Adrenal gland (tissue), 12 donors: Measurements from ENCODE around the gene NHEJ1. TPM values are rescaled to one million over a fixed set of nuclear protein-coding genes. Genes with fewer than 3 reads are reported as not detected.

Experiments used
- DNase-seq, 7 donors: peaks; one replicate each; pipeline ENCODE4 v3.0.0-alpha.2; 2019 to 2020
- H3K27ac ChIP-seq, 5 donors: fragments of 200-600 bp; sonication (generic) in 4 of 5; 1 replicate in 3 of 5; 2 replicates in 2 of 5; pipeline versions ENCODE4 v1.5.1 to v1.8.0; 2016 to 2020; ENCODE audit warnings: mild to moderate bottlenecking in 1 of 5
- H3K27me3 ChIP-seq: fragments of 200-600 bp; 2 replicates; pipeline ENCODE4 v1.8.0; 2021
- H3K36me3 ChIP-seq, 2 donors: fragments of 200-600 bp; replicated peaks in 1 of 2; 1 replicate in 1 of 2; 2 replicates in 1 of 2; pipeline versions ENCODE4 v1.5.1 to v1.8.0; 2018 to 2022
- H3K4me1 ChIP-seq, 2 donors: fragments of 200-600 bp; replicated peaks in 1 of 2; 1 replicate in 1 of 2; 2 replicates in 1 of 2; pipeline versions ENCODE4 v1.5.1 to v1.8.0; 2018 to 2021
- H3K4me3 ChIP-seq, 4 donors: fragments of 200-600 bp; sonication (generic) in 3 of 4; one replicate each; pipeline ENCODE4 v1.5.1; 2016 to 2018
- H3K9me3 ChIP-seq, 3 donors: fragments of 200-600 bp; sonication (generic) in 1 of 3; replicated peaks in 1 of 3; 1 replicate in 2 of 3; 2 replicates in 1 of 3; pipeline versions ENCODE4 v1.5.1 to v1.8.0; 2016 to 2021
- CTCF ChIP-seq, 6 experiments: fragments of 450-650 bp in 4 of 6; fragments of 200-600 bp in 2 of 6; sonication (generic) in 1 of 6; IDR thresholded peaks; 1 replicate in 5 of 6; 2 replicates in 1 of 6; pipeline versions ENCODE4 v1.5.1 to v1.8.0; 2016 to 2021; ENCODE audit warnings: antibody characterized with exemption in 6 of 6, mild to moderate bottlenecking in 2 of 6, moderate library complexity in 1 of 6
- POLR2A ChIP-seq, 2 donors: fragments of 450-650 bp; IDR thresholded peaks; one replicate each; pipeline ENCODE4 v1.6.1; 2017; ENCODE audit warnings: antibody characterized with exemption in 2 of 2, mild to moderate bottlenecking in 2 of 2, moderate library complexity in 1 of 2
- WGBS, 4 donors: extraction: QIAGEN DNeasy Blood & Tissue Kit in 2 of 4; methylation state at CpG; one replicate each; pipeline versions ENCODE4 v1.1.5 to v1.1.7; 2013 to 2017; 5-methylcytosine and 5-hydroxymethylcytosine counted together
- intact Hi-C, 2 donors: fragments of 100-400 bp; cut with DNase I; formaldehyde crosslinking; loops; one replicate each; pipeline versions ENCODE4 v1.14.1 to v1.15.0; 2022 to 2023
- polyA plus RNA-seq, 3 donors: library from polyadenylated mRNA; stranded (reverse); fragments of 200-250 nt in 2 of 3; fragments of 350-450 nt in 1 of 3; fragmentation: Illumina TruSeq in 1 of 3; extraction: RNeasy Lipid Tissue Mini Kit (QIAGEN cat#74804) in 1 of 3; gene quantifications; one replicate each; pipeline ENCODE4 v1.2.3, GENCODE V29; 2013 to 2014
- total RNA-seq, 9 donors: library from RNA; depleted of rRNA in 4 of 9; stranded (reverse); fragments of >200 nt in 4 of 9; fragments of 120-200 nt in 1 of 9; fragmentation: NEBNext Ultra II Directional in 1 of 9; extraction: Animal tissue kit (Norgen Biotek cat#: 25700) in 1 of 9; gene quantifications; one replicate each; pipeline versions ENCODE4 v1.1.0 to v1.2.4, GENCODE V29; 2013 to 2023
- donor health status: healthy with polysubstance abuse.
- donor health status: Bipolar disorder and iron deficiency.
- donor health status: DM: yes; HTN: yes; CAD: no.
- donor health status: DM: no; HTN: no; CAD: no.
- donor health status: DM: no; HTN: no; CAD: no.
- donor health status: DM: yes; HTN: yes; CAD: no.

The NHEJ1 gene
- total and polyA plus RNA-seq, 12 donors: 5.7 to 26.0 (median 17.1) TPM

GRCh38 chr2:219168932-219169331 is 8.3 kb upstream of the NHEJ1 start:
- TF ChIP-seq POLR2A (IDR thresholded peaks at IDR 0.05): no peak
- no peak for TF ChIP-seq CTCF (IDR thresholded peaks at IDR 0.05)
- no peak overlapping the region for H3K27ac ChIP-seq
- no peaks in the 10 kb centered on the region for H3K27me3 ChIP-seq
- intact Hi-C loops: loop anchor here in 1 of 2 donors (10.0 kb wide), 1 partner anchor 46 kb away; the partner anchor contains the start of gene ABCB6
- H3K9me3 ChIP-seq: no peaks in the 10 kb centered on the region
- peaks cover 0 to 19% of the 10 kb centered on the region in 2 donors for H3K36me3 ChIP-seq
- H3K4me1 ChIP-seq: peaks cover 0 to 11% of the 10 kb centered on the region in 2 donors
- DNase-seq: peak in 2 of 7 donors; percentile 26 to 51
- H3K4me3 ChIP-seq: no peak overlapping the region

- Histone ChIP-seq H3K4me1 (peaks cover 0 to 11% of the 10 kb centered on the region in 2 donors), H3K27me3 (no peaks in the 10 kb centered on the region), H3K9me3 (no peaks in the 10 kb centered on the region), H3K36me3 (peaks cover 0 to 15% of the 10 kb centered on the region in 2 donors), H3K27ac (no peak overlapping the region), H3K4me3 (no peak overlapping the region)
- peak in 3 of 7 donors; percentile 15 to 47 (median 19) for DNase-seq
- TF ChIP-seq CTCF (IDR thresholded peaks at IDR 0.05): no peak
- TF ChIP-seq POLR2A (IDR thresholded peaks at IDR 0.05): no peak
- WGBS, 4 donors: 27 to 40% (median 34%) methylated on average over 4 to 6 of the region's 6 CpGs
- intact Hi-C loops: loop anchor here in 1 of 2 donors (10.0 kb wide), 1 partner anchor 46 kb away; the partner anchor contains the start of gene ABCB6
Measured at GRCh38 chr2:219168526-219168925, 7.9 kb upstream of the NHEJ1 start.

- TF ChIP-seq POLR2A (IDR thresholded peaks at IDR 0.05) (no peak), CTCF (IDR thresholded peaks at IDR 0.05) (no peak)
- intact Hi-C loops: loop anchor here in 1 of 2 donors (10.0 kb wide), 1 partner anchor 47 kb away; the partner anchor contains the start of gene ABCB6
- H3K4me1 ChIP-seq: peaks cover 0 to 11% of the 10 kb centered on the region in 2 donors
- no peaks in the 10 kb centered on the region for H3K9me3 ChIP-seq
- H3K36me3 ChIP-seq: peaks cover 0 to 10% of the 10 kb centered on the region in 2 donors
- no peak overlapping the region for H3K27ac ChIP-seq
- H3K27me3 ChIP-seq: no peaks in the 10 kb centered on the region
- H3K4me3 ChIP-seq: no peak overlapping the region
- 54 to 100% (median 56%) methylated on average over 1 to 5 of the region's 5 CpGs for WGBS, 4 donors
- DNase-seq: peak in 2 of 7 donors; percentile 17 to 50
Measured at GRCh38 chr2:219167997-219168396, 7.4 kb upstream of the NHEJ1 start.

GRCh38 chr2:219165058-219165911 is 4.7 kb upstream of the NHEJ1 start:
- no peaks in the 10 kb centered on the region for H3K27me3 ChIP-seq
- intact Hi-C loops: loop anchor here in 1 of 2 donors (10.0 kb wide), 1 partner anchor 50 kb away; the partner anchor contains the start of gene ABCB6

More at GRCh38 chr2:219165058-219165911, 4.7 kb upstream of the NHEJ1 start:
- H3K4me1 ChIP-seq: peaks cover 3 to 5% of the 10 kb centered on the region in 2 donors
- no peaks in the 10 kb centered on the region for H3K9me3 ChIP-seq
- H3K4me3 ChIP-seq: no peak overlapping the region
- peak in 1 of 7 donors; percentile 7 for DNase-seq
- H3K27ac ChIP-seq: no peak overlapping the region
- H3K36me3 ChIP-seq: no peaks in the 10 kb centered on the region
- WGBS, 4 donors: 81 to 91% (median 88%) methylated on average over 7 to 10 of the region's 10 CpGs
- TF ChIP-seq POLR2A (IDR thresholded peaks at IDR 0.05) (no peak), CTCF (IDR thresholded peaks at IDR 0.05) (no peak)
